ENCODE measurements around the gene DAP. TPM values are rescaled to one million over a fixed set of nuclear protein-coding genes. Genes with fewer than 3 reads are reported as not detected.

Gene DAP
- total RNA-seq, 1 experiment from 2014 or later: 138 TPM

DNA sequence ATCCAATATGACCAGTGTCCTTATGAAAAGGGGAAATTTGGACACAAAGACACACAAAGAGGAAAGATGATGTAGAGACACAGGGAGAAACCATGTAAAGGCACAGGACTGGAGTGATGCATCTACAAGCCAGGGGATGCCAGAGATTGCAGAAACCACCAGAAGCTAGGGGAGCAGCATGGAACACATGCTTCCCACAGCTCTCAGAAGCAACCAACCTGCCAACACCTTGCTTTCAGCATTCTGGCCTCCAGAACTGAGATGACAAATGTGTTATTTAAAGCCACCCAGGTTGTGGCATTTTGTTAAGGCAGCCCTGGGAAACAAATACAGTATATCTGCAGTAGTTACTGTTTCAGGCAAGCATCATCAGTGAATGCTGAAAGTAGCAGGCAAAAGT is 23.2 kb downstream of the DAP start:
- Mint-ChIP-seq H3K9me3 (ENCODE audit: low read depth, unreplicated experiment) (peaks cover 5% of the 10 kb centered on the region), H3K27ac (ENCODE audit: unreplicated experiment) (no peak overlapping the region), H3K27me3 (ENCODE audit: unreplicated experiment) (no peaks in the 10 kb centered on the region), H3K4me1 (ENCODE audit: low read depth, unreplicated experiment) (peaks cover 13% of the 10 kb centered on the region), H3K36me3 (ENCODE audit: insufficient read depth, unreplicated experiment) (peaks cover 53% of the 10 kb centered on the region), H3K4me3 (ENCODE audit: low read depth, unreplicated experiment) (no peak overlapping the region)
- TF ChIP-seq, protein P1, sequence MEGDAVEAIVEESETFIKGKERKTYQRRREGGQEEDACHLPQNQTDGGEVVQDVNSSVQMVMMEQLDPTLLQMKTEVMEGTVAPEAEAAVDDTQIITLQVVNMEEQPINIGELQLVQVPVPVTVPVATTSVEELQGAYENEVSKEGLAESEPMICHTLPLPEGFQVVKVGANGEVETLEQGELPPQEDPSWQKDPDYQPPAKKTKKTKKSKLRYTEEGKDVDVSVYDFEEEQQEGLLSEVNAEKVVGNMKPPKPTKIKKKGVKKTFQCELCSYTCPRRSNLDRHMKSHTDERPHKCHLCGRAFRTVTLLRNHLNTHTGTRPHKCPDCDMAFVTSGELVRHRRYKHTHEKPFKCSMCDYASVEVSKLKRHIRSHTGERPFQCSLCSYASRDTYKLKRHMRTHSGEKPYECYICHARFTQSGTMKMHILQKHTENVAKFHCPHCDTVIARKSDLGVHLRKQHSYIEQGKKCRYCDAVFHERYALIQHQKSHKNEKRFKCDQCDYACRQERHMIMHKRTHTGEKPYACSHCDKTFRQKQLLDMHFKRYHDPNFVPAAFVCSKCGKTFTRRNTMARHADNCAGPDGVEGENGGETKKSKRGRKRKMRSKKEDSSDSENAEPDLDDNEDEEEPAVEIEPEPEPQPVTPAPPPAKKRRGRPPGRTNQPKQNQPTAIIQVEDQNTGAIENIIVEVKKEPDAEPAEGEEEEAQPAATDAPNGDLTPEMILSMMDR (IDR thresholded peaks at IDR 0.05; ENCODE audit: unreplicated experiment): no peak
- CTCF ChIA-PET: interaction anchor here (0.9 kb wide), 1 partner anchor 13 kb away, joined by 3 read pairs; no protein-coding TSS in a partner anchor
- BruUV-seq (replicated peaks): no TSS peak
- no peak for DNase-seq
- intact Hi-C loops (cut with micrococcal nuclease; ENCODE audit: unreplicated experiment): no loop called here

DNA sequence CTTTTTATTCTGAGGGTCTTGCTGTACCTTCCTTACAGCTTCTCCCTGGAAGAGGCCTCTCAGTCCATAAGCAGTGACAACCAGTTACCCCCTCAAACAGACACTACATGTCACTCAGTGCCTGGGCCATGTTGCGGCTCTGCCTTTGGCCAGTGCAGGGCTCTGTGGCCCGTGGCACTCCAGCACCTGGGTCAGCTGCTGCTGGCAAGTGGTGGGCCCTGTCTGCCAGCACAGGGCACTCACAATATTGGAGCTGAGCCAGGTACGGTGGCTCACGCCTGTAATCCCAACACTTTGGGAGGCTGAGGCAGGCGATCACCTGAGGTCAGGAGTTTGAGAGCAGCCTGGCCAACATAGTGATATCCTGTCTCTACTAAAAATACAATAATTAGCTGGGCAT is 24.2 kb downstream of the DAP start:
- Mint-ChIP-seq H3K27ac (ENCODE audit: unreplicated experiment) (no peak overlapping the region), H3K27me3 (ENCODE audit: unreplicated experiment) (no peaks in the 10 kb centered on the region), H3K9me3 (ENCODE audit: low read depth, unreplicated experiment) (peaks cover 4% of the 10 kb centered on the region), H3K4me3 (ENCODE audit: low read depth, unreplicated experiment) (no peak overlapping the region), H3K36me3 (ENCODE audit: insufficient read depth, unreplicated experiment) (peaks cover 50% of the 10 kb centered on the region), H3K4me1 (ENCODE audit: low read depth, unreplicated experiment) (peaks cover 13% of the 10 kb centered on the region)
- TF ChIP-seq, protein P1 (IDR thresholded peaks at IDR 0.05; ENCODE audit: unreplicated experiment): no peak
- CTCF ChIA-PET: no interaction called here
- intact Hi-C loops (cut with micrococcal nuclease; ENCODE audit: unreplicated experiment): no loop called here
- BruUV-seq (replicated peaks): no TSS peak
- no peak for DNase-seq

DNA sequence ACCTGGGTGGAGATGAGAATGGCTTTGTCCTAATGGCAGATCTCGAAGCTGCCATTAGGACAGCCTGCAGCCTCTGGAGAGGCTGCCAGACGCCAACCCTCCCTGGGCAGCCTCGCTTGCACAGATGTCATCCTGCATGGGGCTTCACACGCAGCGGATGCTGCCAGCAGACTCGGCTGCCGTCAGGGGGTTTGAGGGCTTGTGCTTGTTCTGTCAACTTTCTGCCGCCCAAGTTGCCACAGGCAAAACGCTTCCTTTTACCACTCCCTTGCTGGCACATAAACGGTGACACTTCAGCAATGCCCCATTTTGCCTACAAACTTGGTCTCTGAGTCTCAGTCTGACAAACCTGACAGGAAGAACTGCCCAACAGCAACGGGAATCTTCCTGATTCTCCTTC is 24.7 kb downstream of the DAP start:
- Mint-ChIP-seq H3K9me3 (ENCODE audit: low read depth, unreplicated experiment) (peaks cover 4% of the 10 kb centered on the region), H3K4me3 (ENCODE audit: low read depth, unreplicated experiment) (no peak overlapping the region), H3K4me1 (ENCODE audit: low read depth, unreplicated experiment) (peaks cover 13% of the 10 kb centered on the region), H3K36me3 (ENCODE audit: insufficient read depth, unreplicated experiment) (peaks cover 46% of the 10 kb centered on the region), H3K27ac (ENCODE audit: unreplicated experiment) (no peak overlapping the region), H3K27me3 (ENCODE audit: unreplicated experiment) (no peaks in the 10 kb centered on the region)
- no TSS peak for BruUV-seq (replicated peaks)
- CTCF ChIA-PET: no interaction called here
- no peak for DNase-seq
- intact Hi-C loops (cut with micrococcal nuclease; ENCODE audit: unreplicated experiment): no loop called here
- TF ChIP-seq, protein P1 (IDR thresholded peaks at IDR 0.05; ENCODE audit: unreplicated experiment): no peak

DNA sequence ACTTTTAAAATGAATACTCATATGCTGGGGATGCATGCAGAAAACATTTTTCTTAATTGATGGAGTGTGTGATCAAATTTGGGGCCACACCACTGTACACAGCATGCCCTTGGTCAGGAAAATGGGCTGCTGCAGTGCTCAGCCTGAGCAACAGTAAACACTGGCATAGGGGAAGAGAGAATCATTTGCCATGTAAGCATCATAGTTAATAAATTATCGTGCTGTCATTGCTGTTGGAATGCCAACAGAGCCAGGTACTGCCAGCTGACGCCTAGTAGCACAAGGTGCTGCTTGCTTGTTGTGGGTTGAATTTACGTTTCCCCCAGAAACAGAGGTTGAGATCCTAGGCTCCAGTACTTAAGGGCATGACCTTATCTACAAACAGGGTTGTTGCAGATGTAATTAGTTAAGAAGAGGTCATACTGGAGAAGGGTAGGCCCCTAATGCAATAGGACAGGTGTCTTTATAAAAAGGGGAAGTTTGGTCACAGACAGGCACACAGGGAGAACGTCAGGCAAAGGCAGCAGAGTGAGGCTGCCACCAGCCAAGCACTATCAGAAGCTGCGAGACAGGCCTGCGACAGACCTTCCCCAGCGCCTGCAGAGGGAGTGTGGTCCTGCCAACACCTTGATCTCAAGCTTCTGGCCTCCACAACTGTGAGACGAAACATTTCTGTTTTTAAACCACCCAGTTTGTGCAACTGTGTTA is 25.3 kb downstream of the DAP start:
- intact Hi-C loops (cut with micrococcal nuclease; ENCODE audit: unreplicated experiment): no loop called here
- no TSS peak for BruUV-seq (replicated peaks)
- TF ChIP-seq, protein P1 (IDR thresholded peaks at IDR 0.05; ENCODE audit: unreplicated experiment): no peak
- Mint-ChIP-seq H3K9me3 (ENCODE audit: low read depth, unreplicated experiment) (peaks cover 4% of the 10 kb centered on the region), H3K27me3 (ENCODE audit: unreplicated experiment) (no peaks in the 10 kb centered on the region), H3K27ac (ENCODE audit: unreplicated experiment) (no peak overlapping the region), H3K4me1 (ENCODE audit: low read depth, unreplicated experiment) (peaks cover 13% of the 10 kb centered on the region), H3K36me3 (ENCODE audit: insufficient read depth, unreplicated experiment) (peaks cover 40% of the 10 kb centered on the region), H3K4me3 (ENCODE audit: low read depth, unreplicated experiment) (no peak overlapping the region)
- no peak for DNase-seq
- CTCF ChIA-PET: no interaction called here

Measured in Calu3 (cell line).